GM19395 (cell line): ENCODE measurements around the gene GNRHR.
"Not testable (repeated sequence)": the region's sequence is repeated elsewhere in the genome, so short reads cannot be mapped to it uniquely, and the experiment has no call there.

ENCODE experiments used
- ATAC-seq: cut with Tn5 transposase; IDR thresholded peaks from one replicate; pipeline ENCODE4 v1.9.1; 2021; ENCODE audit warnings: mild to moderate bottlenecking, moderate library complexity; ENCODE audit not compliant: unreplicated experiment

GNRHR gene

DNA sequence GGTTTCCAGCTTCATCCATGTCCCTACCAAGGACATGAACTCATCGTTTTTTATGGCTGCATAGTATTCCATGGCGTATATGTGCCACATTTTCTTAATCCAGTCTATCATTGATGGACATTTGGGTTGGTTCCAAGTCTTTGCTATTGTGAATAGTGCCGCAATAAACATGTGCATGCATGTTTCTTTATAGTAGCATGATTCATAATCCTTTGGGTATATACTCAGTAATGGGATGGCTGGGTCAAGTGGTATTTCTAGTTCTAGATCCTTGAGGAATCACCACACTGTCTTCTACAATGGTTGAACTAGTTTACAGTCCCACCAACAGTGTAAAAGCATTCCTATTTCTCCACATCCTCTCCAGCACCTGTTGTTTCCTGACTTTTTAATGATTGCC lies 23.7 kb downstream of the GNRHR start:
- ATAC-seq, result not testable (repeated sequence)

DNA sequence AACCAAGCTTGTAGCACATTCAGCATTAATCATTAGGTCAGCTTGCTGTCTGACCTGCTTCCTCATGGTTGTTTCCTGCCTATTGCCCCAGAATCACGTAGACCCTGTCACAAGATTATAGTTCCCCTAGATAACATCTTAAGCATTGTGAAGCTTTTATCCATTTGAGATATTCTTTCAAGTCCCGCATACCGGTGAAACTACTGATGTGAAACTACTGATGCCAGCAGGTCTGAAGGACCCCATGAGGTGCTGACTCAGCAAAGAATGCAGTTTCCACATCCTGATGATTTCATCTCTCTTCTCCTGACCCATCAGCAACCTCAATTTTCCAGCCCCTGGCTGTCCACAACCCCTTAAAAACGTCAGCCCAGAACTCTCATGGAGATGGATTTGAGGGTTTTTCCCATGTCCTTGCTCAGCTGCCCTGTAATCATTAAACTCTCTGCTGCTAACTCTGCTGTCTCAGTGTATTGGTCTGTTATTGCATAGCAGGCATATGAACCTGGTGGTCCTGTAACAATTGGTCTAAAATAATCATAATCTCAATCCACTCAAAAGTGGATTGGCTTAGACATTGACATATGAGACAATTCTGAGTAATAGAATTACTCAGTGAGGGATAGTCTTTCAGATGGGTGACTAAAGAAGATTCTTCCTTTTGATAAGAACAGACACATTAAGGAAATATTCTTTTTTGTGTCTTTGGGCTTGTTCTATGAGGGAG lies 26.9 kb downstream of the GNRHR start:
- no peak for ATAC-seq

GRCh38 chr4:67725981-67726380 lies 28.2 kb downstream of the GNRHR start:
- ATAC-seq, result no peak

GRCh38 chr4:67725132-67725531 lies 29.1 kb downstream of the GNRHR start:
- no peak for ATAC-seq

GRCh38 chr4:67723949-67724348 lies 30.2 kb downstream of the GNRHR start:
- ATAC-seq, result no peak

DNA sequence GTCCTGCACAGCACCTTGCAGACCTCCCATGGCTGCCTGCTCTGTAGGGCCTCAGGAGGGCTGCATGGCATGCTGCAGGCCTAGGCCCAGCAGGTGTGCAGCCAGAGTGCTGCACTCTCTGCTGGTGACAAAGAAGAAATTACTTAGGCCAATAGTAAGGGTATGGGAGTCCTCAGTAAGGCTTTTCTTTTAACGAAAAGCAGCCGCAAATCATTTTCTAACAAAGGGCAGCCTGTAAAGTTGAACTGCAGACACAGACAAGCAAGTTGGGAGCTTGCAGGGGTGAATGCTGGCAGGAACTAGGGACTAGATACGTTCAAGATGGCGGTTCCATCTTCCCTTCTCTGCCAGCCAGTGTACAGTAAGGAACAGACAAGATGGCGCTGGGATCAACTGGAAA lies 30.8 kb downstream of the GNRHR start:
- ATAC-seq, result no peak

- no peak for ATAC-seq
These were observed 32.2 kb downstream of the GNRHR start for GRCh38 chr4:67721770-67722597.

DNA sequence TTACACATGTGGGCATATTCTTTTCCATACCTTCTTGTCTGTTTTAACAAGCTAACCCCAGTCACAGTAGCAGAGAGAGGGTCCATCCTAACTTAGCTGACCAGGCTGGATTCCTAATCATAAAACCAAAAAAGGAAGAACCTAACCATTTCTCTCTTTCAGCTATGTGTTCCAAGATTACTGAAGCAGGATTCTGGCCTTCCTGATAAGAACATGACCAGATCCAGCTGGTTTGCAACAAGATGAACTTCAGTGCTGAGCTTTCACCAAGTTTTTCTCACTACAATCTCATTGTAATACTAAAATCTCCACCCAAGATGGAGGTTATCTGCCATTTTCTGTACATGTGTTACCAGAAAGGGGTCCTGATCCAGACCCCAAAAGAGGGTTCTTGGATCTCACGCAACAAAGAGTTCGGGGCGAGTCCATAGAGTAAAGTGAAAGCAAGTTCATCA lies 32.8 kb downstream of the GNRHR start:
- no peak for ATAC-seq

- no peak for ATAC-seq
These were observed 34.1 kb downstream of the GNRHR start for GRCh38 chr4:67719953-67720617.

GRCh38 chr4:67718848-67719247 lies 35.3 kb downstream of the GNRHR start:
- no peak for ATAC-seq

DNA sequence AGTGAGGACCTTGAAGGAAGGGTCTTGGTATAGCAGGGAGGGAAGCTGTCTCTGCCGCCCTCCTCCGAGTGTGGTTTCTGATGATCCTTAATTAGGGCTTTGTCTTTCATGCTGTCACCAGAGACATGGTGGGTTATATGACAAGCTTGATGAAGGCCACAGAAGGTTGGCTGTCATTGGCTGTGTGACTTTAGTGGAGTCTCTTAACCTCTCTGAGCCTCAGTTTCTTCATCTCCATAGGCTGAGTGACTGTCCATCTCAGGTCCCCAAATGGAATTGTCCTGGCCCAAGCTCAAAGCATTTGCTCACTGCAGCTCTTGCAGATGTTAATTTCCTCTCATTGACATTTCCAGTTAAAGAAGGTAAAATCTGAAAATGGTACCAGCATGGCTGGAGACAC lies 36.6 kb downstream of the GNRHR start:
- no peak for ATAC-seq

DNA sequence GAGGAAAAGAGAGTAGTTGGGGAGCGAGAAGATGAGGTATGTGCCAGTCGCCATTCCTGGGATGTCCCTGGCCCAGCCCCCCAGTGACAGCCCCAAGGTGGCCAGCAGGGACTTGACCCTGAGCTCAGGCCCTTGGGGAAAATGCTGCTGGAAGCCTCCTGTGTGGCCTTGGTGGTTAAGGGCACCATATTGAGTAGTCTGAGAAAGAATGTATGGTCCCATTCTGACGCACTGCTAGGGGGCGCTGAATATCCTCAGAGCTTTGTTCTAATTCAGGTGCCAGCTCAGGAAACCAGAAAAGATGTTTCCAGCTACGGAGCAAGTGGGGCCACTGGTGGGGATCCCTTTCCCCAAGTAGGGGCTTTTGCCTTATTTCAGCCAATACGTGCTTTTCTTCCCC lies 39.2 kb downstream of the GNRHR start:
- no peak for ATAC-seq

DNA sequence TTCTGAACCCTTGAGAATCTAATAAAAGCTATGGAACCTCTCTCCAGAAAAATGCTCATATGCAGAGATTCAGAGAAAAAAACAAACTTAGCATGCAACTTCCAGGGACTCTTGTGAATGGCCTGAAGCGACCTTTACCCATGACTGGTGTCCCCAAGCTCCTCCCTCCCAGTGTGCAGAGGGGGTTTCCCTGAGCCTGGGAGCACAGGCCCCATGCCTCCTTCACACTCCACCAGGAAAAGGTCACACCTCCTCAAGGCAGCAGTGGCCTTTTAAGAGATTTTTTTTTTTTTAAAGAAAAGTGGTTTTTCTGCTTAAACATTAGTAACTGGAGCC lies 40.0 kb downstream of the GNRHR start:
- ATAC-seq, result peak; percentile 44

DNA sequence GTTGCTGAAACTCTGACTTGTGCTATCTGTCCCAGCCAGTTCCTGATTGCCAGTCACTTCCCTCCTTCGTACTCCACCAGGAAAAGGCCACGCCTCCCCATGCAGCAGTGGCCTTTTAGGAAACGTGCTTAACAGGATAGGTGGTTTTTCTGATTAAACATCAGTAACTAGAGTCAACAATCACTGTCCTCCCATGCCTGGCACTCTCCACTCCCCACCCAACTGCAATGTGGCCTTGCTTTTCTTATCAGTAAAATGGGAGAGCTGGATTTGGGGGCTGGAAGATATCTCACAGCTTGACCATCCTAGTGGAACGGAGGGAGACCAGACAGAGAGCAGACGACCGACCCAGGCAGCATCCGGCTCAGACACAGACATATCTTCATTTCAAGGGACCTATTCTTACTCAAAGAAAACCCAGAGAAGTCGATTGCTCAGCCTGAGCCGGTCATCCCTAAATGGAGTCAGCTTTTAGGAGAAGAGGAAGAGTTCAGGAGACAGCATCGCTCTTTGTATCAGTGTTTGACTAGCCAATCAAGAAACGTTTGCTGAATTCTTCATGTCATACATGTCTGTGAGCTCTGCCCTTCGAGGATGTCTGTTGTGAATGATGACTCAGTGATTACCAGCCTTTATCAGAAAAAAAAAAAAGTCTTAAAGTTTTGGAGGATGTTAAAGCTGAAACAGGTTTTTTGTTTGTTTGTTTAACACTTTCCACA lies 40.5 kb downstream of the GNRHR start:
- ATAC-seq, result no peak

GRCh38 chr4:67712650-67713528 lies 41.3 kb downstream of the GNRHR start:
- no peak for ATAC-seq

GRCh38 chr4:67712000-67712625 lies 42.1 kb downstream of the GNRHR start:
- ATAC-seq, result no peak

- not testable (repeated sequence) for ATAC-seq
These were observed 47.5 kb downstream of the GNRHR start for GRCh38 chr4:67706682-67707081.

DNA sequence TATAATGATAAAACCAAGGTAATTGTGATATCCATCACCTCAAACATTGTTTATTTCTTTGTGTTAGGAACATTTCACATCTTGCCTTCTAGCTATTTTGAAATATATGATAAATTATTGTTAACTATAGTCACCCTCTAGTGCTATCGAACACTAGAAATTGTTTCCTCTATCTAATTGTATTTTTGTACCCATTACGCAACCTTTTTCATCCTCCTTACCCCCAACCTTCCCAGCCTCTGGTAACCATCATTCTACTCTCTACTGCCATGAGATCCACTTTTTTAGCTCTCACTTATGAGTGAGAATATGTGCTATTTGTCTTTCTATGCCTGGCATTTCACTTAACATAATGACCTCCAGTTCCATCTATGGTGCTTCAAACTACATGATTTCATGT lies 49.3 kb downstream of the GNRHR start:
- ATAC-seq, result no peak

GRCh38 chr4:67702166-67702565 lies 52.0 kb downstream of the GNRHR start:
- no peak for ATAC-seq

DNA sequence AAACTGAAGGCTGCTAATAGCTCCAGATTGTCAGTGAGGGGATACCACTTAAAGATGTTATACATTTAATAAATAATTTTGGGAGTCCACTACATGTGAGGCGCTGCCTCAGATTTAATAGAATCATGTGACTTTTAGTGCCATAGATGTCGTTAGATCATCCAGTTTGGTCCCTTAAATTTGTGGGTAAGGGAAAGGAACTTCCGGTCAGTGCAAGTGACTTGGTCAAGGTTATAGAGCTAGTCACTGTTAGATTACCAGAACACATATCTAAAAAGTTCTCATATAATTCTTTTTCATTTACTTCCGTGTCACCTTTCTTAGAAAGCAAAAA lies 52.7 kb downstream of the GNRHR start:
- peak; percentile 17 for ATAC-seq
